ENCODE measurements around the gene COPS3.

DNA sequence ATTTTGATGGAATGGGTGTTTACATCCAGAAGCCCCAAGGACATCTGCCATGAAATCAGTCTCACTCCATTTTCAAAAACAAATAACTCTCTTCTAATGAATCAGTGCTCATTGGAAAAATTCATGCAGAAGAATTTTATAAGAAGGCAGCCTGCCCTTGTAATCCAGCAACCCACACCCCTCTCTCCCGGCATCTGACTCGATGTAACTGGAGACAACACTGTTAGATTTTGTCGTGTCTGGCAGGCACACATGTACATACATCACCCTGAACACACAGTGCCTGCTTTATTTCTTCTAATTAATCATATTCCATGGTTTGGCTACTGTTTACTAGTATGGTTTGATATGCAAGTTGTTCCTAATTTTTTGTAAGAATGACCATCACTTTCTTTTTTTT lies 63.1 kb downstream of the COPS3 start:
- TF ChIP-seq POLR2AphosphoS5 (IDR thresholded peaks at IDR 0.05) (no peak), SMC3 (conservative IDR thresholded peaks at IDR 0.05; ENCODE audit: poor library complexity) (no peak), MXI1 (conservative IDR thresholded peaks at IDR 0.05; ENCODE audit: poor library complexity, severe bottlenecking) (no peak), TAF1 (IDR thresholded peaks at IDR 0.05; ENCODE audit: low read depth) (no peak), EP300 (conservative IDR thresholded peaks at IDR 0.05; ENCODE audit: poor library complexity, severe bottlenecking) (no peak), EZH2 (IDR thresholded peaks at IDR 0.05; ENCODE audit: borderline replicate concordance, insufficient read depth, low read length, poor library complexity, severe bottlenecking) (no peak), RAD21 (conservative IDR thresholded peaks at IDR 0.05) (no peak)
- TF ChIP-seq, protein P1, sequence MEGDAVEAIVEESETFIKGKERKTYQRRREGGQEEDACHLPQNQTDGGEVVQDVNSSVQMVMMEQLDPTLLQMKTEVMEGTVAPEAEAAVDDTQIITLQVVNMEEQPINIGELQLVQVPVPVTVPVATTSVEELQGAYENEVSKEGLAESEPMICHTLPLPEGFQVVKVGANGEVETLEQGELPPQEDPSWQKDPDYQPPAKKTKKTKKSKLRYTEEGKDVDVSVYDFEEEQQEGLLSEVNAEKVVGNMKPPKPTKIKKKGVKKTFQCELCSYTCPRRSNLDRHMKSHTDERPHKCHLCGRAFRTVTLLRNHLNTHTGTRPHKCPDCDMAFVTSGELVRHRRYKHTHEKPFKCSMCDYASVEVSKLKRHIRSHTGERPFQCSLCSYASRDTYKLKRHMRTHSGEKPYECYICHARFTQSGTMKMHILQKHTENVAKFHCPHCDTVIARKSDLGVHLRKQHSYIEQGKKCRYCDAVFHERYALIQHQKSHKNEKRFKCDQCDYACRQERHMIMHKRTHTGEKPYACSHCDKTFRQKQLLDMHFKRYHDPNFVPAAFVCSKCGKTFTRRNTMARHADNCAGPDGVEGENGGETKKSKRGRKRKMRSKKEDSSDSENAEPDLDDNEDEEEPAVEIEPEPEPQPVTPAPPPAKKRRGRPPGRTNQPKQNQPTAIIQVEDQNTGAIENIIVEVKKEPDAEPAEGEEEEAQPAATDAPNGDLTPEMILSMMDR (IDR thresholded peaks at IDR 0.05; ENCODE audit: poor library complexity, severe bottlenecking) = no peak
- TF ChIP-seq, protein P2, sequence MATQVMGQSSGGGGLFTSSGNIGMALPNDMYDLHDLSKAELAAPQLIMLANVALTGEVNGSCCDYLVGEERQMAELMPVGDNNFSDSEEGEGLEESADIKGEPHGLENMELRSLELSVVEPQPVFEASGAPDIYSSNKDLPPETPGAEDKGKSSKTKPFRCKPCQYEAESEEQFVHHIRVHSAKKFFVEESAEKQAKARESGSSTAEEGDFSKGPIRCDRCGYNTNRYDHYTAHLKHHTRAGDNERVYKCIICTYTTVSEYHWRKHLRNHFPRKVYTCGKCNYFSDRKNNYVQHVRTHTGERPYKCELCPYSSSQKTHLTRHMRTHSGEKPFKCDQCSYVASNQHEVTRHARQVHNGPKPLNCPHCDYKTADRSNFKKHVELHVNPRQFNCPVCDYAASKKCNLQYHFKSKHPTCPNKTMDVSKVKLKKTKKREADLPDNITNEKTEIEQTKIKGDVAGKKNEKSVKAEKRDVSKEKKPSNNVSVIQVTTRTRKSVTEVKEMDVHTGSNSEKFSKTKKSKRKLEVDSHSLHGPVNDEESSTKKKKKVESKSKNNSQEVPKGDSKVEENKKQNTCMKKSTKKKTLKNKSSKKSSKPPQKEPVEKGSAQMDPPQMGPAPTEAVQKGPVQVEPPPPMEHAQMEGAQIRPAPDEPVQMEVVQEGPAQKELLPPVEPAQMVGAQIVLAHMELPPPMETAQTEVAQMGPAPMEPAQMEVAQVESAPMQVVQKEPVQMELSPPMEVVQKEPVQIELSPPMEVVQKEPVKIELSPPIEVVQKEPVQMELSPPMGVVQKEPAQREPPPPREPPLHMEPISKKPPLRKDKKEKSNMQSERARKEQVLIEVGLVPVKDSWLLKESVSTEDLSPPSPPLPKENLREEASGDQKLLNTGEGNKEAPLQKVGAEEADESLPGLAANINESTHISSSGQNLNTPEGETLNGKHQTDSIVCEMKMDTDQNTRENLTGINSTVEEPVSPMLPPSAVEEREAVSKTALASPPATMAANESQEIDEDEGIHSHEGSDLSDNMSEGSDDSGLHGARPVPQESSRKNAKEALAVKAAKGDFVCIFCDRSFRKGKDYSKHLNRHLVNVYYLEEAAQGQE (IDR thresholded peaks at IDR 0.05; ENCODE audit: borderline replicate concordance) = no peak
